Activated T-cell treated with anti-CD3 and anti-CD28 coated beads for 1 hour (primary cell): Measurements from ENCODE around the gene HK2.
"Not testable (repeated sequence)": the region's sequence is repeated elsewhere in the genome, so short reads cannot be mapped to it uniquely, and the experiment has no call there.

Experiments used
- DNase-seq: peaks from one replicate; pipeline ENCODE4 v3.0.0-alpha.2; 2020; ENCODE audit warnings: low read depth

HK2 gene

GRCh38 chr2:74834792-74835755 is 1.1 kb downstream of the HK2 start:
- DNase-seq: peak; percentile 49

GRCh38 chr2:74835831-74836674 is 2.1 kb downstream of the HK2 start:
- no peak for DNase-seq

- no peak for DNase-seq
Observed at GRCh38 chr2:74836675-74837401, 2.9 kb downstream of the HK2 start.

GRCh38 chr2:74841641-74842040 is 7.7 kb downstream of the HK2 start:
- DNase-seq: no peak

GRCh38 chr2:74843433-74843832 is 9.5 kb downstream of the HK2 start:
- no peak for DNase-seq

GRCh38 chr2:74843899-74844298 is 10.0 kb downstream of the HK2 start:
- DNase-seq: peak; percentile 9

- DNase-seq: no peak
Observed at GRCh38 chr2:74844752-74845151, 10.8 kb downstream of the HK2 start.

GRCh38 chr2:74845217-74845751 is 11.4 kb downstream of the HK2 start:
- DNase-seq: peak; percentile 15

GRCh38 chr2:74845991-74846390 is 12.1 kb downstream of the HK2 start:
- DNase-seq: no peak

- DNase-seq: no peak
Observed at GRCh38 chr2:74846481-74846880, 12.6 kb downstream of the HK2 start.

- DNase-seq: no peak
Observed at GRCh38 chr2:74847070-74847858, 13.3 kb downstream of the HK2 start.

- DNase-seq: peak; percentile 37
Observed at GRCh38 chr2:74849228-74849892, 15.4 kb downstream of the HK2 start.

- DNase-seq: no peak
Observed at GRCh38 chr2:74850496-74851190, 16.7 kb downstream of the HK2 start.

- no peak for DNase-seq
Observed at GRCh38 chr2:74851191-74851566, 17.3 kb downstream of the HK2 start.

- not testable (repeated sequence) for DNase-seq
Observed at GRCh38 chr2:74853360-74853759, 19.4 kb downstream of the HK2 start.

GRCh38 chr2:74854401-74854800 is 20.5 kb downstream of the HK2 start:
- DNase-seq: no peak

- not testable (repeated sequence) for DNase-seq
Observed at GRCh38 chr2:74855114-74855707, 21.3 kb downstream of the HK2 start.

GRCh38 chr2:74856004-74856578 is 22.2 kb downstream of the HK2 start:
- no peak for DNase-seq

- DNase-seq: no peak
Observed at GRCh38 chr2:74856599-74856998, 22.7 kb downstream of the HK2 start.
